ENCODE measurements around the gene THTPA.
A peak's percentile ranks its signal among the peaks of the same experiment; 100 is the strongest.

THTPA gene

GRCh38 chr14:23567186-23568020 lies 11.3 kb downstream of the THTPA start, which contains the start of gene AP1G2:
TSS of gene AP1G2 (minus strand) at chr14:23567791. CDS start at chr14:23567314, 477 bp downstream.
- DNase-seq (ENCODE audit: low read depth in 2 of 2) = peak; percentile 38 to 42

GRCh38 chr14:23568021-23568599 lies 12.0 kb downstream of the THTPA start:
- no peak for DNase-seq (ENCODE audit: low read depth in 2 of 2)

GRCh38 chr14:23568600-23569331 lies 12.7 kb downstream of the THTPA start:
- no peak for DNase-seq (ENCODE audit: low read depth in 2 of 2)

- DNase-seq (ENCODE audit: low read depth in 2 of 2) = no peak
Measured at GRCh38 chr14:23569443-23570151, 13.5 kb downstream of the THTPA start.

GRCh38 chr14:23570806-23571483 lies 14.9 kb downstream of the THTPA start:
- DNase-seq (ENCODE audit: low read depth in 2 of 2) = no peak

- DNase-seq (ENCODE audit: low read depth in 2 of 2) = no peak
Measured at GRCh38 chr14:23571701-23572523, 15.8 kb downstream of the THTPA start.

- DNase-seq (ENCODE audit: low read depth in 2 of 2) = no peak
Measured at GRCh38 chr14:23572524-23572828, 16.4 kb downstream of the THTPA start.

- DNase-seq (ENCODE audit: low read depth in 2 of 2) = no peak
Measured at GRCh38 chr14:23572836-23573235, 16.8 kb downstream of the THTPA start.

GRCh38 chr14:23573384-23574015 lies 17.4 kb downstream of the THTPA start:
- DNase-seq (ENCODE audit: low read depth in 2 of 2) = no peak

GRCh38 chr14:23577004-23577681 lies 21.1 kb downstream of the THTPA start:
- DNase-seq (ENCODE audit: low read depth in 2 of 2) = no peak

- DNase-seq (ENCODE audit: low read depth in 2 of 2) = no peak
Measured at GRCh38 chr14:23577710-23578392, 21.8 kb downstream of the THTPA start.

- DNase-seq (ENCODE audit: low read depth in 2 of 2) = no peak
Measured at GRCh38 chr14:23578560-23579310, 22.7 kb downstream of the THTPA start, which contains the start of gene JPH4. TSS of gene JPH4 (minus strand) at chr14:23578790. CDS start at chr14:23577453, 1,337 bp downstream.

GRCh38 chr14:23579311-23579630 lies 23.2 kb downstream of the THTPA start:
- DNase-seq (ENCODE audit: low read depth in 2 of 2) = no peak

GRCh38 chr14:23579739-23580138 lies 23.7 kb downstream of the THTPA start:
- DNase-seq (ENCODE audit: low read depth in 2 of 2) = no peak

- DNase-seq (ENCODE audit: low read depth in 2 of 2) = no peak
Measured at GRCh38 chr14:23580152-23580926, 24.3 kb downstream of the THTPA start.

- DNase-seq (ENCODE audit: low read depth in 2 of 2) = no peak
Measured at GRCh38 chr14:23580948-23581281, 24.8 kb downstream of the THTPA start.

GRCh38 chr14:23582906-23583760 lies 27.1 kb downstream of the THTPA start:
- DNase-seq (ENCODE audit: low read depth in 2 of 2) = no peak

Measured in fibroblast of skin of left quadriceps (primary cell).